Liver (tissue), 9 donors: ENCODE results near the gene OARD1. TPM values are rescaled to one million over a fixed set of nuclear protein-coding genes. Genes with fewer than 3 reads are reported as not detected.

ENCODE experiments used
- DNase-seq: peaks from one replicate; pipeline ENCODE4 v3.0.0-alpha.2; 2017; ENCODE audit warnings: low spot score
- H3K27ac ChIP-seq, 2 donors: one replicate each; pipeline ENCODE4 v1.7.0; 2013; ENCODE audit warnings: inconsistent platforms in 2 of 2, low read length in 2 of 2, control low read depth in 1 of 2, low read depth in 1 of 2, mild to moderate bottlenecking in 1 of 2
- H3K27me3 ChIP-seq, 4 donors: one replicate each; pipeline versions ENCODE4 v1.6.1 to v1.7.0; 2013; ENCODE audit warnings: low read length in 3 of 4, inconsistent platforms in 1 of 4, mild to moderate bottlenecking in 1 of 4, moderate library complexity in 1 of 4; ENCODE audit not compliant: control insufficient read depth in 4 of 4, insufficient read depth in 4 of 4
- H3K36me3 ChIP-seq, 4 donors: one replicate each; pipeline versions ENCODE4 v1.6.1 to v1.7.0; 2013; ENCODE audit warnings: low read length in 3 of 4, mild to moderate bottlenecking in 3 of 4, low read depth in 1 of 4, moderate library complexity in 1 of 4; ENCODE audit not compliant: control insufficient read depth in 4 of 4, insufficient read depth in 3 of 4
- H3K4me1 ChIP-seq, 4 donors: one replicate each; pipeline versions ENCODE4 v1.6.1 to v1.7.0; 2013; ENCODE audit warnings: low read length in 3 of 4, mild to moderate bottlenecking in 3 of 4, moderate library complexity in 1 of 4; ENCODE audit not compliant: control insufficient read depth in 4 of 4, insufficient read depth in 4 of 4
- H3K4me3 ChIP-seq, 3 donors: one replicate each; pipeline versions ENCODE4 v1.6.1 to v1.7.0; 2013; ENCODE audit warnings: low read length in 3 of 3, control low read depth in 1 of 3, low read depth in 1 of 3, mild to moderate bottlenecking in 1 of 3
- H3K9ac ChIP-seq, 2 donors: one replicate each; pipeline ENCODE4 v1.7.0; 2013; ENCODE audit warnings: low read length in 2 of 2, mild to moderate bottlenecking in 2 of 2, moderate library complexity in 2 of 2, control low read depth in 1 of 2, low read depth in 1 of 2
- H3K9me3 ChIP-seq, 4 donors: one replicate each; pipeline versions ENCODE4 v1.6.1 to v1.7.0; 2013; ENCODE audit warnings: low read length in 3 of 4; ENCODE audit not compliant: control insufficient read depth in 4 of 4
- ATF3 ChIP-seq: IDR thresholded peaks from 2 replicates; pipeline ENCODE4 v1.6.1; 2016; ENCODE audit warnings: antibody characterized with exemption
- CTCF ChIP-seq: fragments of 150-350 bp; IDR thresholded peaks from 2 replicates; pipeline ENCODE4 v1.5.1; 2017; ENCODE audit warnings: improper control_type of control experiment, low read depth, low read length; ENCODE audit not compliant: missing input control
- EGR1 ChIP-seq, 2 donors: IDR thresholded peaks; 2 replicates each; pipeline ENCODE4 v1.6.1; 2016 to 2018; ENCODE audit warnings: antibody characterized with exemption in 2 of 2, low read depth in 2 of 2
- FOXA1 ChIP-seq: IDR thresholded peaks from 2 replicates; pipeline ENCODE4 v1.6.1; 2016; ENCODE audit warnings: antibody characterized with exemption
- FOXA2 ChIP-seq: IDR thresholded peaks from 2 replicates; pipeline ENCODE4 v1.6.1; 2016; ENCODE audit warnings: antibody characterized with exemption
- GABPA ChIP-seq, 2 donors: IDR thresholded peaks in 1 of 2; conservative IDR thresholded peaks in 1 of 2; 2 replicates each; pipeline ENCODE4 v1.6.1; 2016; ENCODE audit warnings: antibody characterized with exemption in 2 of 2, mild to moderate bottlenecking in 1 of 2, moderate library complexity in 1 of 2
- HNF4A ChIP-seq, 2 donors: conservative IDR thresholded peaks; 2 replicates each; pipeline ENCODE4 v1.6.1; 2016; ENCODE audit warnings: antibody characterized with exemption in 2 of 2, mild to moderate bottlenecking in 2 of 2
- HNF4G ChIP-seq: IDR thresholded peaks from 2 replicates; pipeline ENCODE4 v1.6.1; 2016; ENCODE audit warnings: antibody characterized with exemption
- JUND ChIP-seq, 2 donors: IDR thresholded peaks; 2 replicates each; pipeline ENCODE4 v1.6.1; 2016; ENCODE audit warnings: antibody characterized with exemption in 2 of 2
- MAX ChIP-seq: IDR thresholded peaks from 2 replicates; pipeline ENCODE4 v1.6.1; 2016; ENCODE audit warnings: antibody characterized with exemption
- NR2F2 ChIP-seq: IDR thresholded peaks from 2 replicates; pipeline ENCODE4 v1.6.1; 2016; ENCODE audit warnings: antibody characterized with exemption
- RAD21 ChIP-seq, 2 donors: IDR thresholded peaks; 2 replicates each; pipeline ENCODE4 v1.6.1; 2016; ENCODE audit warnings: antibody characterized with exemption in 2 of 2, mild to moderate bottlenecking in 2 of 2
- REST ChIP-seq: IDR thresholded peaks from 2 replicates; pipeline ENCODE4 v1.6.1; 2016; ENCODE audit warnings: antibody characterized with exemption, mild to moderate bottlenecking
- RXRA ChIP-seq, 2 donors: IDR thresholded peaks; 2 replicates each; pipeline ENCODE4 v1.6.1; 2017 to 2018; ENCODE audit warnings: antibody characterized with exemption in 2 of 2, mild to moderate bottlenecking in 1 of 2
- SP1 ChIP-seq: IDR thresholded peaks from 2 replicates; pipeline ENCODE4 v1.6.1; 2018; ENCODE audit warnings: antibody characterized with exemption, mild to moderate bottlenecking
- TAF1 ChIP-seq: conservative IDR thresholded peaks from 2 replicates; pipeline ENCODE4 v1.6.1; 2016; ENCODE audit warnings: antibody characterized with exemption, mild to moderate bottlenecking
- YY1 ChIP-seq: IDR thresholded peaks from 2 replicates; pipeline ENCODE4 v1.6.1; 2016; ENCODE audit warnings: antibody characterized with exemption, mild to moderate bottlenecking
- ZBTB33 ChIP-seq: IDR thresholded peaks from 2 replicates; pipeline ENCODE4 v1.6.1; 2016; ENCODE audit warnings: antibody characterized with exemption
- WGBS: extraction: QIAGEN DNeasy Blood & Tissue Kit; methylation state at CpG from one replicate; pipeline ENCODE4 v1.1.7; 2013; 5-methylcytosine and 5-hydroxymethylcytosine counted together
- polyA plus RNA-seq, 2 donors: library from polyadenylated mRNA; stranded (reverse) in 1 of 2; unstranded in 1 of 2; fragments of 200-250 nt in 1 of 2; fragments of >200 nt in 1 of 2; fragmentation: Nextera tagmentation in 1 of 2; extraction: Ambion mirVana in 1 of 2; gene quantifications; one replicate each; pipeline versions ENCODE4 v1.2.1 to v1.2.3, GENCODE V29; 2013 to 2015
- total RNA-seq, 2 donors: library from RNA; depleted of rRNA; stranded (reverse); fragments of >200 nt; gene quantifications; one replicate each; pipeline ENCODE4 v1.2.3, GENCODE V29; 2014
- donor health status: healthy.
- donor health status: healthy.
- donor health status: healthy.
- donor health status: healthy.
- donor health status: healthy.

Gene OARD1
- total and polyA plus RNA-seq, 4 donors, result 20.1 to 28.6 (median 23.0) TPM

GRCh38 chr6:41056768-41057490 lies 15.2 kb downstream of the OARD1 start:
- Histone ChIP-seq H3K4me3 (no peak overlapping the region), H3K9ac (no peak overlapping the region), H3K36me3 (peaks cover 0 to 3% (median 2%) of the 10 kb centered on the region in 4 donors), H3K27me3 (no peaks in the 10 kb centered on the region), H3K9me3 (no peaks in the 10 kb centered on the region), H3K27ac (no peak overlapping the region), H3K4me1 (peaks cover 0 to 2% (median 0%) of the 10 kb centered on the region in 4 donors)
- 93% methylated on average over 6 of the region's 6 CpGs for WGBS
- DNase-seq, result no peak
- no peak for TF ChIP-seq ATF3
- no peak for TF ChIP-seq RAD21 (IDR thresholded peaks at IDR 0.05)
- no peak for TF ChIP-seq ZBTB33
- TF ChIP-seq REST, result no peak
- no peak for TF ChIP-seq FOXA1
- no peak for TF ChIP-seq GABPA (IDR thresholded peaks at IDR 0.05 in 1 of 2, conservative IDR thresholded peaks at IDR 0.05 in 1 of 2)
- no peak for TF ChIP-seq MAX
- TF ChIP-seq TAF1, result no peak
- TF ChIP-seq SP1, result no peak
- no peak for TF ChIP-seq JUND (IDR thresholded peaks at IDR 0.05)

- TF ChIP-seq YY1, result no peak
- TF ChIP-seq HNF4G, result no peak
- no peak for TF ChIP-seq EGR1 (IDR thresholded peaks at IDR 0.05; ENCODE audit: low read depth in 2 of 2)
- TF ChIP-seq SP1, result no peak
- TF ChIP-seq JUND (IDR thresholded peaks at IDR 0.05), result no peak
- TF ChIP-seq RAD21 (IDR thresholded peaks at IDR 0.05), result no peak
- no peak for TF ChIP-seq RXRA (IDR thresholded peaks at IDR 0.05)
- TF ChIP-seq TAF1, result no peak
- no peak for TF ChIP-seq CTCF
- no peak for TF ChIP-seq GABPA (IDR thresholded peaks at IDR 0.05 in 1 of 2, conservative IDR thresholded peaks at IDR 0.05 in 1 of 2)
- TF ChIP-seq ATF3, result no peak
- TF ChIP-seq ZBTB33, result no peak
- no peak for TF ChIP-seq NR2F2
- no peak for TF ChIP-seq HNF4A (conservative IDR thresholded peaks at IDR 0.05)
- no peak for TF ChIP-seq FOXA2
- Histone ChIP-seq H3K36me3 (peaks cover 0 to 2% (median 1%) of the 10 kb centered on the region in 4 donors), H3K4me3 (no peak overlapping the region), H3K9me3 (no peaks in the 10 kb centered on the region), H3K4me1 (no peaks in the 10 kb centered on the region), H3K27me3 (no peaks in the 10 kb centered on the region), H3K27ac (no peak overlapping the region), H3K9ac (no peak overlapping the region)
- DNase-seq, result peak; percentile 37
- 74% methylated on average over 3 of the region's 3 CpGs for WGBS
These were observed 17.0 kb downstream of the OARD1 start for GRCh38 chr6:41055149-41055548.
